Activated naive CD4-positive, alpha-beta T cell treated with anti-CD3 and anti-CD28 coated beads, Interleukin-2, amount 50 U/mL, for 16 hours (primary cell): Measurements from ENCODE around the gene GJB3.

Source experiments
- DNase-seq: peaks from one replicate; pipeline ENCODE4 v3.0.0-alpha.2; 2020

The GJB3 gene

GRCh38 chr1:34827341-34827941 is 46.4 kb downstream of the GJB3 start:
- no peak for DNase-seq

- no peak for DNase-seq
Observed at GRCh38 chr1:34828611-34829010, 47.6 kb downstream of the GJB3 start.

DNA sequence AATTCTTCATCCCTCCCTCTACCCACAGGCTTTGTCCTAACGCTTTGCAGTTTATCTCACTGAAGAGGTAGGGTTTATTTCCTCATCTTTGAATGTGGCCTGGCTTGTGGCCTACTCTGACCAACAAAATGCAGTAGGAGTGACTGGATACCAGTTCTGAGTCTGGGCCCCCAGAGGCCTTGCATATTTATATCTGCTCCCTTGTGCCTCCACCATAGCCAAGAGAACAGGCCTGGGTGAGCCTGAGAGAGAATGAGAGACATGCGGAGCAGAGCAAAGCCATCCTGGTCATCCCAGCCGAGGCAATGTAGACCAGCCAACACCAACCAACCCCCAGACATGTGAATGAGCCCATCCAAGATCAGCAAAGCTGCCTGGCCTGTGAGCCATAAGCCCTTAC is 48.2 kb downstream of the GJB3 start:
- DNase-seq = no peak

DNA sequence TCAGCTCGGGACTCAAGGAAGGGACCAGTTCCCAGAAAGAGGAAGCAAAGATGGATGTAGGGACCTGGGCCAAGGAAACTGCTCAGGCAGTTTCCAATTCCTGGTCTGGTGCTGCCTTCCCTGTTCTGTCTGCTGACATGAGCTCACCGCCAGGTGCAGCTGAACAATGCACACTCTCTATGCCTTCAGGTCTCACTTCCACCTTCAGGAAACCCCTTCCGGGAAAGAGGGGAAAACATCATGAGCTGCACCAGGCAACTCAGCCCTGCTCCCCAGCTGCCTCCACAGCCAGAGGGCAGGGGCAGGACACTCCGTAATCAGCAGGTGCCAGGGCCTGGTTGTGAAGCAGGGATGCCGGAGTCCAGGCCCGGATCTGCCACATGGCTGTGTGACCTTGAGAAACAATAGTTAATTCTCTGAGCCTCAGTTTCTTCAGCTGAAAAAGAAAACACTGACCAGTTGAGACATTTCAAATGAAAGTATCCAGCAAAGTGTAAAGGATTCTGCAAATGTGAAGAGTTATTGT is 50.8 kb downstream of the GJB3 start:
- no peak for DNase-seq

DNA sequence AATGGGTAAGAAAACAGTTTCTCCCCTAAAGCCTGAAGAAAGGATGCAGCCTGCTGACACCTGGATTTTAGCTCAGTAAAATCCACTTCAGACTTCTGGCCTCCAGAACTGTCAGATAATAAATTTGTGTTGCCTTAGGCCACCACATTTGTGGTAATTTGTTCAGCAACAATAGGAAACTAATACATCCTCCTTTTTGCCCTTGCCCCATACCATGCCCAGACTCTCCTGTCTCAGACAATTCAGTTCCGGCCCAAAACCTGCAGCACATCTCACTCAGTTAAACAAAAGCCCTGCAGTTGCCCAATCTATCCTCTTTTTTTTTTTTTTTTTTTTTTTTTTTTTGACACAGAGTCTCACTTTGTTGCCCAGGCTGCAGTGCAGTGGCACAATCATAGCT is 52.7 kb downstream of the GJB3 start:
- DNase-seq = no peak
